Activated CD4-positive, CD25-positive, alpha-beta regulatory T cell treated with anti-CD3 and anti-CD28 coated beads, Interleukin-2, amount 50 U/mL, for 16 hours (primary cell): ENCODE results near the gene DCUN1D1.

Experiments used
- DNase-seq: peaks from one replicate; pipeline ENCODE4 v3.0.0-alpha.2; 2020; ENCODE audit warnings: low read depth, low spot score

DCUN1D1 gene

GRCh38 chr3:182892226-182892625 lies 88.1 kb downstream of the DCUN1D1 start:
- DNase-seq = no peak

GRCh38 chr3:182891364-182891763 lies 89.0 kb downstream of the DCUN1D1 start:
- no peak for DNase-seq

GRCh38 chr3:182889948-182890629 lies 90.2 kb downstream of the DCUN1D1 start:
- no peak for DNase-seq
